Omental fat pad (tissue), 4 donors: ENCODE results near the gene KIF19. TPM values are rescaled to one million over a fixed set of nuclear protein-coding genes. Genes with fewer than 3 reads are reported as not detected.

Experiments used
- ATAC-seq: fragments of 150-250 bp; one replicate; pipeline ENCODE4 v1.9.1; 2016; ENCODE audit warnings: mild to moderate bottlenecking, moderate library complexity; ENCODE audit not compliant: low FRiP score
- DNase-seq: peaks from one replicate; pipeline ENCODE4 v3.0.0-alpha.2; 2019; ENCODE audit warnings: low spot score
- total RNA-seq, 4 donors: library from RNA; depleted of rRNA; stranded (reverse); fragments of >200 nt; gene quantifications; one replicate each; pipeline ENCODE4 v1.1.0, GENCODE V29; 2016
- TF ChIP-seq, protein P1 (sequence below), 3 donors: fragments of 450-650 bp; IDR thresholded peaks; one replicate each; pipeline ENCODE4 v1.5.1; 2016 to 2017; ENCODE audit warnings: antibody characterized with exemption in 3 of 3, mild to moderate bottlenecking in 3 of 3, moderate library complexity in 2 of 3

The KIF19 gene
- total RNA-seq, 4 donors from 2014 or later = 0.72 to 2.4 (median 1.4) TPM

DNA sequence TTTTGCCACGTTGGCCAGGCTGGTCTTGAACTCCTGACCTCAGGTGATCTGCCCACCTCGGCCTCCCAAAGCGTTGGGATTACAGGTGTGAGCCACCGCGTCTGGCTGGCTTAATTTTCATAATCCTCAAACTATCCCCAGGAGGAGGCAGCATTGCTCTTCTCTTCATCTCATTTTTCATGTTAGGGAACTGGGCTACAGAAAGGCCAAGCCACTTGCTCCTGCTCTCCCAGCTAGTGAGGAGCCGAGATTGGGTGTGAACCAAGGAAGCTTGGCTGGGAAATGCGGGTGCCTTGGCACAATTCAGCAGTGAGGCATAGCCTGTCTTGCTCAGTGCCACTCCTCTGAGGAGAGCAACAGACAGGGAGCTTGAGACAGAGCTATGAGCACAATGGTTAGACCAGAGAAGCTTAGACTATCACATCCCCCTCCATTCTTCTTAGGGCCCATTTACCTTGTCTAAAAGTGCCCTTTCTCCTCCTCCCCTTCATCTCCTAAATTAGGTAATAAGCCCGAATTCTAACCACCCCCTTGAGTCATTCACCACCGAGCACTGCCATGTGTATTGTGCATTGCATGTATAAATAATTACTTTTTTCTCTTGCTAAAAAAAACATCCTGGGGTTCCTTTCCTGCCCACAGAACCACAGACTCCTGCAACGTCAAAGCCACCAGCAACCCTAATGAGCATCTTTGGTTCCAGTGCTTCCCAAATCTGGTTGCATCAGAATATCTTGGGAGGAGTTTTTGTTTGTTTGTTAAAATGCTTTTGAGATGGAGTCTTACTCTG is 20.0 kb upstream of the KIF19 start:
- TF ChIP-seq, protein P1, sequence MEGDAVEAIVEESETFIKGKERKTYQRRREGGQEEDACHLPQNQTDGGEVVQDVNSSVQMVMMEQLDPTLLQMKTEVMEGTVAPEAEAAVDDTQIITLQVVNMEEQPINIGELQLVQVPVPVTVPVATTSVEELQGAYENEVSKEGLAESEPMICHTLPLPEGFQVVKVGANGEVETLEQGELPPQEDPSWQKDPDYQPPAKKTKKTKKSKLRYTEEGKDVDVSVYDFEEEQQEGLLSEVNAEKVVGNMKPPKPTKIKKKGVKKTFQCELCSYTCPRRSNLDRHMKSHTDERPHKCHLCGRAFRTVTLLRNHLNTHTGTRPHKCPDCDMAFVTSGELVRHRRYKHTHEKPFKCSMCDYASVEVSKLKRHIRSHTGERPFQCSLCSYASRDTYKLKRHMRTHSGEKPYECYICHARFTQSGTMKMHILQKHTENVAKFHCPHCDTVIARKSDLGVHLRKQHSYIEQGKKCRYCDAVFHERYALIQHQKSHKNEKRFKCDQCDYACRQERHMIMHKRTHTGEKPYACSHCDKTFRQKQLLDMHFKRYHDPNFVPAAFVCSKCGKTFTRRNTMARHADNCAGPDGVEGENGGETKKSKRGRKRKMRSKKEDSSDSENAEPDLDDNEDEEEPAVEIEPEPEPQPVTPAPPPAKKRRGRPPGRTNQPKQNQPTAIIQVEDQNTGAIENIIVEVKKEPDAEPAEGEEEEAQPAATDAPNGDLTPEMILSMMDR (IDR thresholded peaks at IDR 0.05) = no peak
- DNase-seq (no peak), ATAC-seq (no peak)

DNA sequence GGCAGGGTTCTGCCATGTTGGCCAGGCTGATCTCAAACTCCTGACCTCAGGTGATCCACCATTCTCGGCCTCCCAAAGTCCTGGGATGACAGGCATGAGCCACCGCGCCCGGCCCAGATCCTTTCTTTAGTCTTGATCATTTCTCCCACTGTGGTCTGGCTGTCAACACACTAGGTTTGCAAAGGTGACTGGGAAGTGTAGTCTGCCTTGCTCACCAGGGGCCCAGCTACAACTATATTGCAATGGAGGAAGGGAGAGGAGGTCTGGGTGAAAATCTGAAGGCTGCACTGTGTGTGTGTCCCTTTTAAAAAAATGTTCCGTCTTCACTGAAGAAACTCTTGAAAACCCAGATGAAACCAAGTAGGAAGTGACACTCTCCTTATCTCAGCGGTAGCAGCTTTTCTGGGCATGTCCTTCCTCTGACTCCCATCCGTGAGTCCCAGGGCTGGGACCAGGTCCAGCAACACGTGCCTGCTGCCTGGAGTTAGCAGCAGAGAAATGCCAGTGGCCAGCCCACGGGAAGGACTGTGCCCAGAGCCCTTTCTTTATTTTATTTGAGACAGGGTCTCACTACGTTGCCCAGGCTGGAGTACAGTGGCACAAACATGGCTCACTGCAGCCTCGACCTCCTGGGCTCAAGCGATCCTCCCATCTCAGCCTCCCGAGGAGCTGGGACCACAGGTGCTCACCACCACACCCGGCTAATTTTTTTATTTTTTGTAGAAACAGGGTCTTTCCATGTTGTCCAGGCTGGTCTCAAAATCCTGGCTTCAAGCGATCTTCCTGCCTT is 17.8 kb upstream of the KIF19 start:
- DNase-seq (no peak), ATAC-seq (no peak)
- TF ChIP-seq, protein P1 (IDR thresholded peaks at IDR 0.05) = no peak

DNA sequence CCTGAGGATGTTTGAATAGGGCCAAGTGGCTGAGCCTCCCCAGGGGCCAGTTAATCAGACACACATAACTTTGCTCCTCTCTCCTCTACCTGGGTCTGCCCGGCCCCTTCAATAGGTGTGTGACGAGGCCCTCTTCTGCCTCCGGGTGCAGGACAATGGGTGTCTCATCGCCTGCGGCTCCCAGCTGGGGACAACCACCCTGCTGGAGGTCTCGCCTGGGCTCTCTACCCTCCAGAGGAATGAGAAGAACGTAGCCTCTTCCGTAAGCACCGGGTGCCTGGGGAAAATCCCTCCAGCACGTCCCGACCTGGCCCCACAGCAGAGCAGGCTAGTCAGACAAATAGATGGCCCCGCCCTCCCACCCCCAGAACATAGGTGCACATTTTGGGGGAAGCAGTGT is 16.1 kb upstream of the KIF19 start:
- ATAC-seq (no peak), DNase-seq (no peak)
- TF ChIP-seq, protein P1 (IDR thresholded peaks at IDR 0.05) = no peak

DNA sequence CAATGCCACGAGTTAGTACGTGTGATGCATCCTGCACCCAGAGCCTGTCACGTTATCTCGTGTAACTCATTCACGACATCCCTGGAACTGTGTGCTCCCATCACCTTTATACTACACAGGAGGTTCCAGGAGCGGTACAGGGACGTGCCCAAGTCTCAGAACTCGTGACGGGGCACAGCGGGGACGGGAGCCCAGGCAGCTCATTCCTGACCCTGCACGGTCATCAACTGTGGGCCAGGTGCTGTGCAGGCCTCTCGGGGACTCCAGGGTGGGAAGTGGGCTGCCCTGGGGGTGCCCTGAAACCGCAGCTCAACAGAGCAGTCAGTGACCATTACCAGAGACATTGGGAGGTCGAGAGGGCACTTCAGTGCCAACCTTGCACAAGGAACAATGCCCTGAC is 11.1 kb upstream of the KIF19 start:
- DNase-seq = no peak
- TF ChIP-seq, protein P1 (IDR thresholded peaks at IDR 0.05) = no peak
- no peak for ATAC-seq

DNA sequence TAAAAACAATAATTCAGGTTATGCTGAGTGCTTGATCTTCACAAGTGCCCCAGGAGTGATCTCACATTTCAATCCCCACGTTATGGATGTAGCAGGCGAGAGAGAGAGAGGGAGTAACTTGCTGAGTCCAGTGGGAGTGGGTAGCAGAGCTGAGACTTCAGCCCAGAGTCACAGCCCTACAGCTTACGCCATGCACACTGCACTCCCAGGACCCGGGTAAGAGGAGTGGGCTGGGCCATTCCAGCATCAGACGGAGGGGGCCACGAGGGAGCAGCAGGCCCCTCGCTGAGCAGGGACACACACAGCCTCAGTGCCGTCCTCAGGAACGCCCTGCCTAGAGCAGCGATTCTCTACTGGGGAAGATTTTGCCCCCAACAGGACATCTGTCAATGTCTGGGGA is 9.8 kb upstream of the KIF19 start:
- no peak for DNase-seq
- no peak for ATAC-seq
- TF ChIP-seq, protein P1 (IDR thresholded peaks at IDR 0.05) = no peak

DNA sequence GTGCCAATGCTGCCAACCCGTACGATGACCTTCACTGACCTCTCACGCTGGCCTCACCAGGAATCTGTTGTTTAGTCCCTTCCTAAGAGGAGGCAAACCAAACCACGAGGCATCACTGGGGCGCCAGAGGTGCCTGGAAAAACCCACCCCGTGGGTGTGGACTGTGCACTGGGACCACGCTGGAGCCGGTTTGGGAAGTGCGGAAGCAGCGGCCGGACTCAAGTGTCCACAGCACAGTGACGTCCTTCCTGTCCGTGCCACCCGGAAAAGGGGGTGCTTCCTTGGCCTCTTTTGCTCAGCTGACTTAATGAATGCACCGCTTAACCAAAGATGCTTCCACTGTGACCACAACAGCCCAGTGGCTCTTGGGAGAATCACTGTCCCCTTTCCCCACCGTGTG is 9.0 kb upstream of the KIF19 start:
- TF ChIP-seq, protein P1 (IDR thresholded peaks at IDR 0.05) = no peak
- ATAC-seq = no peak
- no peak for DNase-seq
